ENCODE data around the gene SYT17. TPM values are rescaled to one million over a fixed set of nuclear protein-coding genes. Genes with fewer than 3 reads are reported as not detected.

Gene SYT17
- total and polyA plus RNA-seq, 9 donors = 3.1 to 7.1 (median 4.6) TPM

DNA sequence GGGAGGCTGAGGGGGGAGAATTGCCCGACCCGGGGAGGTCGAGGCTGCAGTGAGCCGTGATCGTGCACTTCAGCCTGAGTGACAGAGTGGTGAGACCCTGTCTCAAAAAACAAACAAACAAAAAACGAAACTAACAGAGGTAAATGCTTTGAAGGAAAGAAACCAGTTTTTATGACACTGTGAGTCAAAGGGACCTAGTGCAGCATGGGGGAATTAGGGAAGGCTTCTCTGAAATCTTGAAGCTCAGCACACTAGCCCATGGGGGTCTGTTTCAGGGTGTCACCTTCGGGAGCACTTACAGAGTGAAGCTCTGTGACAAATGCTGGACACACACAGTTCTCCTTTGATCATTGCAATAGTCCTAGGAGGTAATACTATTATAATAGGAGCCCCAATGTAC lies 37.7 kb upstream of the SYT17 start:
- H3K9me3 ChIP-seq (replicated peaks; ENCODE audit: control insufficient read depth, low read depth, low read length) = peaks cover 6% of the 10 kb centered on the region
- no peak overlapping the region for H3K4me3 ChIP-seq (ENCODE audit: low read length)
- H3K27ac ChIP-seq (ENCODE audit: low read length) = peak overlapping the region; percentile 90
- WGBS (ENCODE audit: insufficient coverage) = no CpG with 5 or more reads among the region's 7 CpGs
- no peaks in the 10 kb centered on the region for H3K27me3 ChIP-seq (ENCODE audit: control insufficient read depth, insufficient read depth, low read length)
- no peak for DNase-seq
- H3K4me1 ChIP-seq (ENCODE audit: control insufficient read depth, insufficient read depth, low read length) = peaks cover 38% of the 10 kb centered on the region
- peaks cover 3% of the 10 kb centered on the region for H3K36me3 ChIP-seq (ENCODE audit: control insufficient read depth, insufficient read depth, low read length)

DNA sequence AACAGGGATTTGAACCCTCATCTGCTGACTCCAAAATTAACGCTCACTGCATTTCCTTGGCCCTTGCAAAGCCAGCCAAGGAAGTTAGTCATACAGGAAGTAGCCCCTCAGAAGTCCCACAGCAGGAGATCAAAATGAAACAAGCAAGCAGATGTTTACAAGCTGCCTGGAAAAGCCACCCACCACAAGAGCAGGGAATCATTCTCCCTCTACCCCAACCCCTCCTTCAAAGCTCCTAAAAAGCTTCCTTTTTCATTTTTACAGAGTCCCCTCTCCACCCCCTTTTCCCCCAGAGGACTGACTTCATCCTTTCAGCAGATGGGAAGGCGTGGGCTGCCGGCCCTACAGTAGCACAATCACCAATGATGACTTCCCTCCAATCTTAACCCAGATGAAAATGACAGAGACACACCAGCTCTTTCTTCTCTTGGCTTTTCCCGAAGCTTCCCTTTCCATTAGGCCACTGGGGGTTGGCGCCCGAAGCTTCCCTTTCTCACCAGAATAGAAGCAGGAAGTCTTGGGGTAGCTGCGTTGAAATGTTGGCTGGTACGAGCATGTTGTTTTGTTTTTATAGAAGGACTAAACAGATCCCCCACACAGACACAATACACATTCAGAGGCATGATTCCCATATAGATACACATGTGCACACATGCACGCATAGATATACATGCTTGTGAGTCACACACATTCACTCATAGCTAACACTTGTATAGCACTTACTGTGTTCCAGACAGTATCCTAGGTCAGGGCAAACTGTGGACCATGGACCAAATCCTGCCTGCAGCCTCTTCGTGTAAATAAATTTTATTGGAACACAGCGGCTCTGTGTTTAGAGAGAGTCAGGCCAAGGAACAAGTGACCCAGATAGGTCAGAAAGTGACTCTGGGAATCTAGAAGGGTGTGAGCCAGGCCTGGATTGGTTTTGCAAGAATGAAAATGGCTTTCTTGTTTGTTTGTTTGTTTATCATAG lies 36.9 kb upstream of the SYT17 start:
- Histone ChIP-seq H3K27me3 (ENCODE audit: control insufficient read depth, insufficient read depth, low read length) (no peaks in the 10 kb centered on the region), H3K4me1 (ENCODE audit: control insufficient read depth, insufficient read depth, low read length) (peaks cover 45% of the 10 kb centered on the region), H3K27ac (ENCODE audit: low read length) (peak overlapping the region; percentile 90), H3K4me3 (ENCODE audit: low read length) (no peak overlapping the region), H3K36me3 (ENCODE audit: control insufficient read depth, insufficient read depth, low read length) (no peaks in the 10 kb centered on the region), H3K9me3 (replicated peaks; ENCODE audit: control insufficient read depth, low read depth, low read length) (peaks cover 3% of the 10 kb centered on the region)
- peak; percentile 93 for DNase-seq
- WGBS (ENCODE audit: insufficient coverage) = 18% methylated on average over 6 of the region's 11 CpGs

DNA sequence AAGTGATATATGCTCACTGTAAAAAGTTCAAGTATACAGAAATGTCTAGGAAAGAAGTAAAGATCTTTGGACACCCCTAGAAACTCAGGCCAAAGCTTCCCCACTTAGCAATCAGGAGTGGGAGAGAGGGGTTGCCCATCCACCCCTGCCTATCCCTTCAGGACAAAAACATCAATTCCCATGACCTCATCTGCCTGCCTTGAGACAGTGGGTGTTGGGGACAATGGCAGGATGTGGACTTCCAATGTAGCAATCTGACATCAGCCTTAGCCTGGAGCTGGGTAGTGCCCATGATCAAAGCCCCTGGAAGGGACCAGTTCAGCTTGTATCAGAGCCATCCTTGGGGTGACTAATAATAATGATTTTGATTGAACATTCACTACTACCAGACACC lies 36.2 kb upstream of the SYT17 start:
- H3K4me3 ChIP-seq (ENCODE audit: low read length) = no peak overlapping the region
- no peak for DNase-seq
- H3K36me3 ChIP-seq (ENCODE audit: control insufficient read depth, insufficient read depth, low read length) = no peaks in the 10 kb centered on the region
- no peaks in the 10 kb centered on the region for H3K9me3 ChIP-seq (replicated peaks; ENCODE audit: control insufficient read depth, low read depth, low read length)
- H3K27ac ChIP-seq (ENCODE audit: low read length) = peak overlapping the region; percentile 90
- H3K27me3 ChIP-seq (ENCODE audit: control insufficient read depth, insufficient read depth, low read length) = no peaks in the 10 kb centered on the region
- H3K4me1 ChIP-seq (ENCODE audit: control insufficient read depth, insufficient read depth, low read length) = peaks cover 52% of the 10 kb centered on the region

DNA sequence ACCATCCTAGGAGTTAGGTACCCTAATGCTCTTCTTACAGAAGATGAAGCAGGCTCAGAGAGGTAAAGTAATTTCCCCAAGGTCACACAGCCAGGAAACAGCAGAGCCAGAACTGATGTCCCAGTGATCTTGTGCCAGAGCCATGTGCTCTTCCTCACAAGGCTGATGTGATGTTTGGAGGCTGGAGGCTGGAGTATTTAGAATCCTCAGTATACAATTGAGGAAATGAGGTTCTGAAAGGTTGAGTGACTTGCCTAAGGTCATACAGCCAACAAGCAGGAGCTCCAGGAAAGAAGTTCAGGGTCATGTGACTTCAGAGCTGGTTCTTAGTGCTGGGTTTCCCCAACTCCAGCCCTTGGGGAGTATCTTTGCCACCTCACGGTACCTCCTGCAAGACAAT lies 35.8 kb upstream of the SYT17 start:
- WGBS (ENCODE audit: insufficient coverage) = no CpG with 5 or more reads among the region's 1 CpG
- Histone ChIP-seq H3K4me3 (ENCODE audit: low read length) (no peak overlapping the region), H3K9me3 (replicated peaks; ENCODE audit: control insufficient read depth, low read depth, low read length) (no peaks in the 10 kb centered on the region), H3K27me3 (ENCODE audit: control insufficient read depth, insufficient read depth, low read length) (no peaks in the 10 kb centered on the region), H3K27ac (ENCODE audit: low read length) (peak overlapping the region; percentile 90), H3K4me1 (ENCODE audit: control insufficient read depth, insufficient read depth, low read length) (peaks cover 56% of the 10 kb centered on the region), H3K36me3 (ENCODE audit: control insufficient read depth, insufficient read depth, low read length) (no peaks in the 10 kb centered on the region)
- DNase-seq = no peak

DNA sequence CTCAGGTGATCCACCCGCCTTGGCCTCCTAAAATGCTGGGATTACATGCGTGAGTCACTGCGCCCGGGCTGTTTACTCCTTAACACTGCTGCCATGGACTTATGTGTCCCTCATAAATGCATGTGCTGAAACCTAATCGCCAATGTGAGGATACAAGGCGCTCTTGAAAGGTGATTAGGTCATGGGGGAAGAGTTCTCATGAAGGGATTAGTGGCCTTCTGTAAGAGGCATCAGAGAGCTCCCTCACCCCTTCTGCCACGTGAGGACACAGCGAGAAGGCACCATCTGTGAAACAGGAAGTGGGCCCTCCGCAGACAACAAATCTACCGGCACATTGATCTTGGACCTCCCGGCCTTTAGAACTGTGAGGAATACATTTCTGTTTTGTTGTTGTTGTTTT lies 35.1 kb upstream of the SYT17 start:
- Histone ChIP-seq H3K36me3 (ENCODE audit: control insufficient read depth, insufficient read depth, low read length) (no peaks in the 10 kb centered on the region), H3K27ac (ENCODE audit: low read length) (peak overlapping the region; percentile 13), H3K4me1 (ENCODE audit: control insufficient read depth, insufficient read depth, low read length) (peaks cover 56% of the 10 kb centered on the region), H3K27me3 (ENCODE audit: control insufficient read depth, insufficient read depth, low read length) (no peaks in the 10 kb centered on the region), H3K9me3 (replicated peaks; ENCODE audit: control insufficient read depth, low read depth, low read length) (no peaks in the 10 kb centered on the region), H3K4me3 (ENCODE audit: low read length) (no peak overlapping the region)
- 94% methylated on average over 4 of the region's 11 CpGs for WGBS (ENCODE audit: insufficient coverage)
- DNase-seq = no peak

DNA sequence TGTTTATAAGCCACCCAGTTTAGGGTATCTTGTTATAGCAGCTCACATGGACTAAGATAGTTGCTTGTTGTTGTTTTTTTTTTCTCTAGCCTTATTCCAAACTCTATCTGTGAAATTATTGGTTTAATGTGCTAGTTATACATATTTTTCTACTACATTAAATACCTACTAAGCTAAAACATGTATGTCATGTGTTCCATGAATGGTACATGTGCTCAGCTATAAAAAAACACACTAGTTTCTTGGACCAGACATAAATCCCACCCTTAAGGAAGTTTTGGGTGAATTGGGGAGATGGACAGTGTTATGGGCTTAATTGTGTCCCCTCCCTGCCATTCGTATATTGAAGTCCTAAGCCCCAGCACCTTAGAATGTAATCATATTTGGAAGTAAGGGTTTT lies 34.4 kb upstream of the SYT17 start:
- Histone ChIP-seq H3K27ac (ENCODE audit: low read length) (no peak overlapping the region), H3K4me3 (ENCODE audit: low read length) (no peak overlapping the region), H3K9me3 (replicated peaks; ENCODE audit: control insufficient read depth, low read depth, low read length) (no peaks in the 10 kb centered on the region), H3K27me3 (ENCODE audit: control insufficient read depth, insufficient read depth, low read length) (no peaks in the 10 kb centered on the region), H3K36me3 (ENCODE audit: control insufficient read depth, insufficient read depth, low read length) (no peaks in the 10 kb centered on the region), H3K4me1 (ENCODE audit: control insufficient read depth, insufficient read depth, low read length) (peaks cover 61% of the 10 kb centered on the region)
- WGBS (ENCODE audit: insufficient coverage) = no CpG with 5 or more reads among the region's 1 CpG
- no peak for DNase-seq

DNA sequence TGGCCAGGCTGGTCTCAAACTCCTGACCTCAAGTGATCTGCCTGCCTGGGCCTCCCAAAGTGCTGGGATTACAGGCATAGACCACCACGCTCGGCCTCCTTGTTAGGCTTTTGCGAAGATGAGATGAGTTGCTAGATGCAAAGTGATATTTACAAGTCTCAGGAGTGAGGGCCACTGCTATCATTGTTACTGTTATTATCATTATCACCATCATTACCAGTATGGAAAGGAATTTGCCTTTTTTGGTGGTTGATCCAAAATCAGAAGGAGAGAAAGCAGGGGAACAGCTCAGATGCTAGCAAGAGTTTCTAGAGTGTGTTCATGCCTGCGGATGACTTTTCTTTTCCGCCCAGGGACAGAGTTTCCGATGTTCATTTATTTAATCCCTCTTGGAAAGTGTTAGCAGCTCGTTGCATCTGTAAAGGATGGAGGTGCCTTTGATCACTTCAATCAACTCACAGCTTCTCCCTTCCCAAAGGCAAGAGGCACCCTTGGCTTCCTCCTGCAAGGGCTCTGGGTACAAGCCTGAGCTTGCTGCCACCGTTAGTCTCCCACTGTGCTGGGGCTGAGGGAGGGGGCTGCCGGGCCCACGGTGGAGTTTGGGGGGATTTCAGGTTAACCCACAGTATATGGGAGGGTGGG lies 32.7 kb upstream of the SYT17 start:
- Histone ChIP-seq H3K27me3 (ENCODE audit: control insufficient read depth, insufficient read depth, low read length) (no peaks in the 10 kb centered on the region), H3K4me1 (ENCODE audit: control insufficient read depth, insufficient read depth, low read length) (peaks cover 47% of the 10 kb centered on the region), H3K27ac (ENCODE audit: low read length) (no peak overlapping the region), H3K4me3 (ENCODE audit: low read length) (no peak overlapping the region), H3K36me3 (ENCODE audit: control insufficient read depth, insufficient read depth, low read length) (no peaks in the 10 kb centered on the region), H3K9me3 (replicated peaks; ENCODE audit: control insufficient read depth, low read depth, low read length) (no peaks in the 10 kb centered on the region)
- WGBS (ENCODE audit: insufficient coverage) = 80% methylated on average over 1 of the region's 10 CpGs
- peak; percentile 47 for DNase-seq

DNA sequence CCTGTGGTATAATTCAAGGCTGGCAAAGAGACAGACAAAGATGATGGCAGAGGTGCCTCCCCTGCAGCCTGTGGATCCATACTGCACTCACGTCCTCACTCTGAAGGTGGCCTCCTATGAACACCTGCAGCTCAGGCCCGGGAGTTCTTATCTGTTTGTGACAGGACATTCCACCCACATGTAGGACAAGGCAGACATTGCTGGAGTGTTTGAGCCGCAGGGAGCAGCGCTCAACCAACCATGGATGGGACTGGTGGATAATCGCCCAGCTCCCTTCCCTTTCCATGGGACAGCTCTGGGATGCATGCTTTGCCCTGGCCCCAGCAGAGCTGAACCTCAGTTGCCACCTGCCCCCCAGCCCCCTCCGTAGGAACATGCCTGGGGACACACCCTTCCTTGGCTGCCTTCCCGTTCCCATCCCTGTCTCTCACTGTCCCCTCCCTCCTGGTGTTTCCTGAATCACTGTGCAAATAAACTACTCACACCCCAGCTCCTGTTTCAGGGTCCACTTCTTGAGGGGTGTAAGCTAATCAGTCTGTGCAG lies 32.1 kb upstream of the SYT17 start:
- Histone ChIP-seq H3K27ac (ENCODE audit: low read length) (no peak overlapping the region), H3K4me3 (ENCODE audit: low read length) (no peak overlapping the region), H3K27me3 (ENCODE audit: control insufficient read depth, insufficient read depth, low read length) (no peaks in the 10 kb centered on the region), H3K9me3 (replicated peaks; ENCODE audit: control insufficient read depth, low read depth, low read length) (no peaks in the 10 kb centered on the region), H3K4me1 (ENCODE audit: control insufficient read depth, insufficient read depth, low read length) (peaks cover 41% of the 10 kb centered on the region), H3K36me3 (ENCODE audit: control insufficient read depth, insufficient read depth, low read length) (no peaks in the 10 kb centered on the region)
- 49% methylated on average over 4 of the region's 7 CpGs for WGBS (ENCODE audit: insufficient coverage)
- no peak for DNase-seq

DNA sequence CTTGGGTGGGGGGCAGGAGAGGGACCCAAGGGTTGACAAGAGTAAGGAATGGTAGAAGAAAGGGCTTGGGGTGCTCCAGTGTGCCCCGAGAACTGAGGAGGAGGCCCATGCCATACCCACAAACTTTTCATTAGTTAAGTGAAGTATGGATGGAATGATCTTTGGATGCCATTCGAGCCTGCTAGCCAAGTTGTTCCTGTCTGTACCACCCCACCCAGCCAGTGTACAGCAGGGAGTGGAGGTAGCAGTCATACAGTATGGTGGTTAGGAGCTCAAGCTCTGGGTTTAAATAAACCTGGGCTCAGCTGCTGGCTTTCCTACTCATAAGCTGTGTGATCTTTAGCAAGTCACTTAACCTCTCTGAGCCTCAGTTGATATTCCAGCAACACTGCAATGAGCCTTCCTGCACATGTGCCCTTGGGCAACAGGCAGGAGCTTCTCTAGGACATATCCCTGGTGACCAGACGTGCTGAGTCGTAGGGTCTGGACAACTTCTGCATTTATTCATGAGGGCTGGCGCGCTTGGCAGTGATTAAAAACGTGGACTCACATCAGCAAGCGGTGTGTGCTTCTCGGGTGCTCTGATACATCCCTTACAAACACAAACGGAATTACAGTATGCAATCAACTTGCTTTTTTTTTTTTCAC lies 31.4 kb upstream of the SYT17 start:
- Histone ChIP-seq H3K27me3 (ENCODE audit: control insufficient read depth, insufficient read depth, low read length) (no peaks in the 10 kb centered on the region), H3K4me3 (ENCODE audit: low read length) (no peak overlapping the region), H3K36me3 (ENCODE audit: control insufficient read depth, insufficient read depth, low read length) (no peaks in the 10 kb centered on the region), H3K9me3 (replicated peaks; ENCODE audit: control insufficient read depth, low read depth, low read length) (no peaks in the 10 kb centered on the region), H3K27ac (ENCODE audit: low read length) (no peak overlapping the region), H3K4me1 (ENCODE audit: control insufficient read depth, insufficient read depth, low read length) (peaks cover 36% of the 10 kb centered on the region)
- 24% methylated on average over 6 of the region's 10 CpGs for WGBS (ENCODE audit: insufficient coverage)
- DNase-seq = peak; percentile 65
